ENCODE measurements around the gene SRGAP1. TPM values are rescaled to one million over a fixed set of nuclear protein-coding genes. Genes with fewer than 3 reads are reported as not detected.
A peak's percentile ranks its signal among the peaks of the same experiment; 100 is the strongest.

The SRGAP1 gene
- total and polyA plus RNA-seq, 2 of the 4 experiments (the other 2 are of a cell fraction), result 10.0 to 10.2 TPM

- Histone ChIP-seq H2BK120ac (ENCODE audit: low read depth, low read length) (no peak overlapping the region), H2AK5ac (ENCODE audit: low read depth, low read length) (no peak overlapping the region), H3K36me3 (ENCODE audit: control insufficient read depth, insufficient read depth, low read length) (peaks cover 10% of the 10 kb centered on the region), H3K4ac (ENCODE audit: low read depth, low read length) (no peak overlapping the region), H3K27ac (ENCODE audit: insufficient read depth, low read length) (no peak overlapping the region), H3K9me3 (ENCODE audit: control insufficient read depth, insufficient read depth, low read length) (no peaks in the 10 kb centered on the region; the same call in 1 of the 2 replicates), H3K4me2 (ENCODE audit: low read depth, low read length) (no peak overlapping the region), H3K14ac (replicated peaks; ENCODE audit: low read depth, low read length) (no peak overlapping the region), H2AFZ (replicated peaks; ENCODE audit: low read length, poor library complexity) (no peak overlapping the region), H4K20me1 (ENCODE audit: insufficient read depth, low read length) (no peaks in the 10 kb centered on the region), H3K9ac (ENCODE audit: low read depth, low read length) (no peak overlapping the region), H4K91ac (ENCODE audit: insufficient read depth, low read depth, low read length) (no peak overlapping the region), H2BK20ac (ENCODE audit: low read depth, low read length) (no peak overlapping the region), H3K79me1 (ENCODE audit: low read depth in 1 of 2, low read length in 2 of 2) (peaks cover 22 to 47% of the 10 kb centered on the region in 2 experiments), H4K5ac (ENCODE audit: low read depth, low read length) (0 out of 2 replicates have a peak overlapping the region, but pooled peaks have one; percentile 17), H2AK9ac (replicated peaks; ENCODE audit: low read depth, low read length, poor library complexity) (no peak overlapping the region), H3K18ac (ENCODE audit: low read depth, low read length) (no peak overlapping the region), H3K27me3 (ENCODE audit: control insufficient read depth, insufficient read depth, low read length) (no peaks in the 10 kb centered on the region), H3K4me1 (ENCODE audit: control insufficient read depth, insufficient read depth, low read length) (no peaks in the 10 kb centered on the region; the same call in 1 of the 2 replicates), H3K23ac (ENCODE audit: low read depth, low read length) (no peak overlapping the region), H3K56ac (ENCODE audit: extremely low read depth, insufficient read depth, low read length) (no peak overlapping the region), H4K8ac (ENCODE audit: low read depth in 2 of 2, low read length in 2 of 2) (no peak overlapping the region; a peak in 1 of 4 replicates), H2BK5ac (ENCODE audit: low read depth, low read length, poor library complexity, severe bottlenecking) (peak overlapping the region; percentile 2), H3K9me1 (ENCODE audit: insufficient read depth, low read length) (peaks cover 3% of the 10 kb centered on the region; the same call in 1 of the 2 replicates), H3K4me3 (ENCODE audit: insufficient read depth, low read depth, low read length) (no peak overlapping the region), H2BK15ac (ENCODE audit: low read depth, low read length) (no peak overlapping the region)
- in situ Hi-C loops (cut with MboI; ENCODE audit: low sequenced_read_pairs), result no loop called here
- no TSS peak for BruUV-seq (replicated peaks)
- ATAC-seq (ENCODE audit: low read depth) (no peak), DNase-seq (no peak)
- CTCF ChIA-PET, result no interaction called here
- TF ChIP-seq FOS (IDR thresholded peaks at IDR 0.05; ENCODE audit: low read depth, low read length) (no peak), SMC3 (IDR thresholded peaks at IDR 0.05; ENCODE audit: low read depth, low read length) (no peak), MAFK (IDR thresholded peaks at IDR 0.05; ENCODE audit: low read depth, low read length) (no peak), MAZ (IDR thresholded peaks at IDR 0.05; ENCODE audit: borderline replicate concordance, low read depth, low read length) (no peak), USF2 (IDR thresholded peaks at IDR 0.05; ENCODE audit: low read depth, low read length) (no peak), MXI1 (IDR thresholded peaks at IDR 0.05; ENCODE audit: borderline replicate concordance, low read depth, low read length) (no peak)
- dilution Hi-C loops (cut with HindIII; ENCODE audit: low sequenced_read_pairs, unreplicated experiment), result no loop called here
- POLR2A ChIA-PET (ENCODE audit: unreplicated experiment), result no interaction called here
- intact Hi-C loops (cut with micrococcal nuclease), result no loop called here
- WGBS, 2 experiments (ENCODE audit: extremely low coverage in 2 of 2, insufficient read length in 1 of 2), result 100% methylated on average over 1 of the region's 3 CpGs; no CpG with 5 or more reads in 1 of the 2 experiments
Observed at GRCh38 chr12:64057706-64058105, 213.2 kb downstream of the SRGAP1 start.
